Calu3 (cell line): ENCODE data around the gene HCK. TPM values are rescaled to one million over a fixed set of nuclear protein-coding genes. Genes with fewer than 3 reads are reported as not detected.

Source experiments
- BruUV-seq: library from RNA; stranded (reverse); fragments of 400-500 nt; replicated peaks from 2 replicates; lab custom pipeline; 2021; lab: Mats Ljungman, UMichigan
- CTCF ChIA-PET: fragments of 300-600 bp; sonication (Branson Sonifier 250); formaldehyde crosslinking; loops from one replicate; lab custom pipeline; 2022; ENCODE audit warnings: antibody characterized with exemption; lab: Charles Lee
- DNase-seq: peaks from one replicate; pipeline ENCODE4 v3.0.0; 2022
- H3K27ac Mint-ChIP-seq: one replicate; pipeline ENCODE4 v1.8.0; 2022; ENCODE audit warnings: mixed read lengths; ENCODE audit not compliant: unreplicated experiment
- H3K27me3 Mint-ChIP-seq: one replicate; pipeline ENCODE4 v1.8.0; 2022; ENCODE audit warnings: mixed read lengths; ENCODE audit not compliant: unreplicated experiment
- H3K36me3 Mint-ChIP-seq: one replicate; pipeline ENCODE4 v1.8.0; 2022; ENCODE audit warnings: mild to moderate bottlenecking, moderate library complexity, mixed read lengths; ENCODE audit not compliant: insufficient read depth, unreplicated experiment
- H3K4me1 Mint-ChIP-seq: one replicate; pipeline ENCODE4 v1.8.0; 2022; ENCODE audit warnings: mild to moderate bottlenecking, low read depth, mixed read lengths; ENCODE audit not compliant: unreplicated experiment
- H3K4me3 Mint-ChIP-seq: one replicate; pipeline ENCODE4 v1.8.0; 2022; ENCODE audit warnings: mild to moderate bottlenecking, low read depth, moderate library complexity, mixed read lengths; ENCODE audit not compliant: unreplicated experiment
- H3K9me3 Mint-ChIP-seq: one replicate; pipeline ENCODE4 v1.8.0; 2022; ENCODE audit warnings: low read depth, mixed read lengths; ENCODE audit not compliant: unreplicated experiment
- CTCF ChIP-seq: fragments of 200-600 bp; IDR thresholded peaks from one replicate; pipeline ENCODE4 v1.8.0; 2022; ENCODE audit warnings: antibody characterized with exemption; ENCODE audit not compliant: unreplicated experiment
- intact Hi-C: fragments of 100-400 bp; cut with micrococcal nuclease; formaldehyde crosslinking; loops from one replicate; pipeline ENCODE4 v1.10.0; 2022; ENCODE audit not compliant: unreplicated experiment
- total RNA-seq: library from RNA; stranded (reverse); gene quantifications from 2 replicates; pipeline ENCODE4 v1.2.3, GENCODE V29; 2022

Gene HCK
- total RNA-seq, 1 experiment from 2014 or later = not detected

GRCh38 chr20:32126919-32127318, 74.9 kb downstream of the HCK start:
- intact Hi-C loops = no loop called here
- no peaks in the 10 kb centered on the region for H3K36me3 Mint-ChIP-seq
- no peak for TF ChIP-seq CTCF
- BruUV-seq = no TSS peak
- CTCF ChIA-PET = no interaction called here
- H3K9me3 Mint-ChIP-seq = no peaks in the 10 kb centered on the region
- H3K27me3 Mint-ChIP-seq = no peaks in the 10 kb centered on the region
- no peak for DNase-seq
- H3K27ac Mint-ChIP-seq = no peak overlapping the region
- no peaks in the 10 kb centered on the region for H3K4me1 Mint-ChIP-seq
- H3K4me3 Mint-ChIP-seq = no peak overlapping the region

- Mint-ChIP-seq H3K27me3 (no peaks in the 10 kb centered on the region), H3K27ac (no peak overlapping the region)
- no TSS peak for BruUV-seq
Observed at GRCh38 chr20:32127347-32127746, 75.3 kb downstream of the HCK start.

GRCh38 chr20:32128167-32128566, 76.1 kb downstream of the HCK start:
- H3K4me1 Mint-ChIP-seq = no peaks in the 10 kb centered on the region
- intact Hi-C loops = no loop called here
- CTCF ChIA-PET = no interaction called here
- no peak overlapping the region for H3K27ac Mint-ChIP-seq
- no peaks in the 10 kb centered on the region for H3K27me3 Mint-ChIP-seq
- TF ChIP-seq CTCF = no peak
- no peaks in the 10 kb centered on the region for H3K9me3 Mint-ChIP-seq
- H3K36me3 Mint-ChIP-seq = no peaks in the 10 kb centered on the region
- H3K4me3 Mint-ChIP-seq = no peak overlapping the region
- no TSS peak for BruUV-seq
- DNase-seq = no peak

More at GRCh38 chr20:32127347-32127746, 75.3 kb downstream of the HCK start:
- H3K9me3 Mint-ChIP-seq = no peaks in the 10 kb centered on the region
- no peaks in the 10 kb centered on the region for H3K36me3 Mint-ChIP-seq
- no peak for TF ChIP-seq CTCF
- CTCF ChIA-PET = no interaction called here
- intact Hi-C loops = no loop called here
- no peaks in the 10 kb centered on the region for H3K4me1 Mint-ChIP-seq
- no peak for DNase-seq
- no peak overlapping the region for H3K4me3 Mint-ChIP-seq

- no TSS peak for BruUV-seq
- CTCF ChIA-PET = no interaction called here
Observed at GRCh38 chr20:32129863-32130262, 77.8 kb downstream of the HCK start.

More at GRCh38 chr20:32129863-32130262, 77.8 kb downstream of the HCK start:
- Mint-ChIP-seq H3K27ac (no peak overlapping the region), H3K36me3 (no peaks in the 10 kb centered on the region), H3K9me3 (no peaks in the 10 kb centered on the region), H3K4me1 (no peaks in the 10 kb centered on the region), H3K4me3 (no peak overlapping the region), H3K27me3 (no peaks in the 10 kb centered on the region)
- TF ChIP-seq CTCF = no peak
- intact Hi-C loops = no loop called here
- no peak for DNase-seq
